ENCODE measurements around the gene MAN1A1. TPM values are rescaled to one million over a fixed set of nuclear protein-coding genes. Genes with fewer than 3 reads are reported as not detected.
A peak's percentile ranks its signal among the peaks of the same experiment; 100 is the strongest.

Gene MAN1A1
- total RNA-seq, 2 donors from 2014 or later, result 41.7 to 43.7 TPM

GRCh38 chr6:119311514-119312142, 37.9 kb downstream of the MAN1A1 start:
- no peaks in the 10 kb centered on the region for H3K27me3 Mint-ChIP-seq (ENCODE audit: insufficient read depth)
- H3K9me3 ChIP-seq (ENCODE audit: control insufficient read depth, low read length), result no peaks in the 10 kb centered on the region
- no peak overlapping the region for H3K9ac ChIP-seq (ENCODE audit: extremely low read depth, low read length, poor library complexity, severe bottlenecking)
- H3K4me3 ChIP-seq (ENCODE audit: low read length), result no peak overlapping the region
- H3K4me1 ChIP-seq (ENCODE audit: control insufficient read depth, insufficient read depth, low read length), result peaks cover 8% of the 10 kb centered on the region
- TF ChIP-seq, protein P1, sequence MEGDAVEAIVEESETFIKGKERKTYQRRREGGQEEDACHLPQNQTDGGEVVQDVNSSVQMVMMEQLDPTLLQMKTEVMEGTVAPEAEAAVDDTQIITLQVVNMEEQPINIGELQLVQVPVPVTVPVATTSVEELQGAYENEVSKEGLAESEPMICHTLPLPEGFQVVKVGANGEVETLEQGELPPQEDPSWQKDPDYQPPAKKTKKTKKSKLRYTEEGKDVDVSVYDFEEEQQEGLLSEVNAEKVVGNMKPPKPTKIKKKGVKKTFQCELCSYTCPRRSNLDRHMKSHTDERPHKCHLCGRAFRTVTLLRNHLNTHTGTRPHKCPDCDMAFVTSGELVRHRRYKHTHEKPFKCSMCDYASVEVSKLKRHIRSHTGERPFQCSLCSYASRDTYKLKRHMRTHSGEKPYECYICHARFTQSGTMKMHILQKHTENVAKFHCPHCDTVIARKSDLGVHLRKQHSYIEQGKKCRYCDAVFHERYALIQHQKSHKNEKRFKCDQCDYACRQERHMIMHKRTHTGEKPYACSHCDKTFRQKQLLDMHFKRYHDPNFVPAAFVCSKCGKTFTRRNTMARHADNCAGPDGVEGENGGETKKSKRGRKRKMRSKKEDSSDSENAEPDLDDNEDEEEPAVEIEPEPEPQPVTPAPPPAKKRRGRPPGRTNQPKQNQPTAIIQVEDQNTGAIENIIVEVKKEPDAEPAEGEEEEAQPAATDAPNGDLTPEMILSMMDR (conservative IDR thresholded peaks at IDR 0.05), result no peak
- no peak overlapping the region for H3K27ac Mint-ChIP-seq
- peaks cover 36% of the 10 kb centered on the region for H3K4me1 Mint-ChIP-seq
- peaks cover 6% of the 10 kb centered on the region for H3K36me3 ChIP-seq (ENCODE audit: control insufficient read depth, insufficient read depth, low read length)
- H3K9me3 Mint-ChIP-seq, result no peaks in the 10 kb centered on the region
- no peak overlapping the region for H3K4me3 Mint-ChIP-seq
- no peak for DNase-seq
- H3K36me3 Mint-ChIP-seq (ENCODE audit: low read depth), result peaks cover 6% of the 10 kb centered on the region
- H3K27ac ChIP-seq (ENCODE audit: low read depth, low read length), result no peak overlapping the region
- H3K27me3 ChIP-seq (ENCODE audit: control insufficient read depth, insufficient read depth, low read length, poor library complexity, severe bottlenecking), result no peaks in the 10 kb centered on the region
- WGBS, 2 experiments (ENCODE audit: insufficient coverage in 1 of 2, insufficient read length in 1 of 2), result 76 to 88% methylated on average over 3 to 8 of the region's 8 CpGs

GRCh38 chr6:119310486-119311036, 39.0 kb downstream of the MAN1A1 start:
- peak overlapping the region; percentile 2 for H3K27ac Mint-ChIP-seq
- no peaks in the 10 kb centered on the region for H3K27me3 ChIP-seq (ENCODE audit: control insufficient read depth, insufficient read depth, low read length, poor library complexity, severe bottlenecking)
- H3K27me3 Mint-ChIP-seq (ENCODE audit: insufficient read depth), result no peaks in the 10 kb centered on the region
- no peaks in the 10 kb centered on the region for H3K9me3 Mint-ChIP-seq
- peaks cover 12% of the 10 kb centered on the region for H3K36me3 Mint-ChIP-seq (ENCODE audit: low read depth)
- WGBS, 2 experiments (ENCODE audit: insufficient coverage in 1 of 2, insufficient read length in 1 of 2), result 77 to 97% methylated on average over 5 to 8 of the region's 8 CpGs
- no peak for DNase-seq
- H3K36me3 ChIP-seq (ENCODE audit: control insufficient read depth, insufficient read depth, low read length), result peaks cover 17% of the 10 kb centered on the region
- no peak overlapping the region for H3K27ac ChIP-seq (ENCODE audit: low read depth, low read length)
- no peaks in the 10 kb centered on the region for H3K9me3 ChIP-seq (ENCODE audit: control insufficient read depth, low read length)
- TF ChIP-seq, protein P1 (conservative IDR thresholded peaks at IDR 0.05), result no peak
- no peak overlapping the region for H3K4me3 Mint-ChIP-seq
- peaks cover 36% of the 10 kb centered on the region for H3K4me1 Mint-ChIP-seq
- H3K4me1 ChIP-seq (ENCODE audit: control insufficient read depth, insufficient read depth, low read length), result peaks cover 8% of the 10 kb centered on the region
- H3K9ac ChIP-seq (ENCODE audit: extremely low read depth, low read length, poor library complexity, severe bottlenecking), result no peak overlapping the region
- no peak overlapping the region for H3K4me3 ChIP-seq (ENCODE audit: low read length)

DNA sequence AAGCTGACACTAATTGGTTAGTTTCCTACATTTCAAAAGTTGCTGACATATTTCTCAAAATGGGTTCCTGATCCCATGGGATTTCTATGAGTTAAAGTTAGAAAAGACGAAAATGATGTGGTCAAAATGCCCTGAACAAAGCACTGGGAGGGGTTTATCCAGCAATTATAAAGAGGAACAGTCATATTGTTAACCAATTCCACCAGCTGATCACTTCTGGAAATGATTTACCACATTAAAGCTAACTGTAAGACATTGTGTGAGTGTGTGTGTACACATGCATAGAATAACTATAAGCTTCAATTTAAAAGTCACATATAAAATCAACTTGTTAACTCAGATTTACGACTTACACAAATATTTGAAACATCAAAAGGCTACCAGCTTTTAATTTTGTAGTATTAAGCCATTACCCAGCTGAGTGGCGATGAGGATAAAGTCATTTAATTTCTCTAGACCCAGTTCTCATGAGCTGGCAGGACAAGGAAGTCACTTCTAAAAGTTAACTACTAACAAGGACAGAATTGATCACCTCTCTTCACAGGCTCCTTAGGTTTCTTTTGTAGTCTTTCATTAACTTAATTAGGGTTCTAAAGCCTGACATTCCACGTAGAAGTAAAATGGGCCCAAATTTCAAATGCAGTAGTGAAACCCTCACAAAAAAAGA, 40.4 kb downstream of the MAN1A1 start:
- H3K36me3 Mint-ChIP-seq (ENCODE audit: low read depth), result peaks cover 16% of the 10 kb centered on the region
- Histone ChIP-seq H3K36me3 (ENCODE audit: control insufficient read depth, insufficient read depth, low read length) (peaks cover 28% of the 10 kb centered on the region), H3K9me3 (ENCODE audit: control insufficient read depth, low read length) (no peaks in the 10 kb centered on the region), H3K4me1 (ENCODE audit: control insufficient read depth, insufficient read depth, low read length) (peaks cover 8% of the 10 kb centered on the region), H3K4me3 (ENCODE audit: low read length) (no peak overlapping the region), H3K9ac (ENCODE audit: extremely low read depth, low read length, poor library complexity, severe bottlenecking) (no peak overlapping the region), H3K27ac (ENCODE audit: low read depth, low read length) (no peak overlapping the region), H3K27me3 (ENCODE audit: control insufficient read depth, insufficient read depth, low read length, poor library complexity, severe bottlenecking) (no peaks in the 10 kb centered on the region)
- no peak for DNase-seq
- no peaks in the 10 kb centered on the region for H3K27me3 Mint-ChIP-seq (ENCODE audit: insufficient read depth)
- peak overlapping the region; percentile 50 for H3K27ac Mint-ChIP-seq
- no peaks in the 10 kb centered on the region for H3K9me3 Mint-ChIP-seq
- 87 to 89% methylated on average over 3 to 4 of the region's 4 CpGs for WGBS, 2 experiments (ENCODE audit: insufficient coverage in 1 of 2, insufficient read length in 1 of 2)
- peaks cover 35% of the 10 kb centered on the region for H3K4me1 Mint-ChIP-seq
- H3K4me3 Mint-ChIP-seq, result no peak overlapping the region
- TF ChIP-seq, protein P1 (conservative IDR thresholded peaks at IDR 0.05), result no peak
